Activated T-cell treated with anti-CD3 and anti-CD28 coated beads, Interleukin-2, amount 50 U/mL, for 1 hour (primary cell): Measurements from ENCODE around the gene MTCL1.

Experiments
- DNase-seq: peaks from one replicate; pipeline ENCODE4 v3.0.0-alpha.2; 2020

Gene MTCL1

DNA sequence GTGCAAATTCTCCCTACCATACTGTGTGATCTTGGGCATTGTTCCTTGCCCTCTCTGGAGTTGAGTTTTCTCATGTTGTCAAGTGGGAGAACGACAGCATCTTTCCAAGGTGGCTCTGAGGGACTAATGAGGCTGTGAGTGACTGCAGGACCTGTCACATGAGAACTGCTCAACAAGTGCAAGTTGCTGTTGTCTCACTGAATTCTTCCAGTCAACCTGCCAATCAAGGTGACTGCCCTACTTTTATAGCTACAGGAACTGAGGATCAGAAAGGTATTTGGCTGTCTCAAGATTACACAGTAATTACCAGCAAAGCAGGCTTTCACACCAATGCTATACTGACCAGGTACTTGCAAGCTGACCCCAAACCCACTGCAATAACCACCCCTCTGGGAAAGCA is 137.6 kb downstream of the MTCL1 start:
- DNase-seq: no peak

DNA sequence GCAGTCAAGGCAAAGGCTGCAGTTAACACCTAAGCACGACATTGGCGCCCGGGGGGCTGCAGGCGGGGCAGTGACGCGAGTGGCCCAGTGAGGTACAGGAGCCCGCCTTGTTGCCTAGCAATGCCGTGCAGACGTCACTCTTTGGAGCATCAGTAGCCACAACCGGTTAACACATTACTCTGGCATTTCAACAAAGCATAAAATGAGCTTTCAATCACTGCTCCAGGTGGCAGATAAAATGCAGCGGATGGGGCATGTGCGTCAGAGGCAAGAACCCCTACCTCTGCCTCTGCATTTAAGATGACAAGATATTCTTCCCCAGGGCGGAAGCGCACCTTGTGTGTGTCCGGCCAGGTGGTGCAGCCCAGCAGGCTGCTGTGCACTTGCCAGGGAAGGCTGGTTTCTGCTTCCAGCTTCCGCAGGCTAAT is 139.4 kb downstream of the MTCL1 start:
- DNase-seq: no peak

DNA sequence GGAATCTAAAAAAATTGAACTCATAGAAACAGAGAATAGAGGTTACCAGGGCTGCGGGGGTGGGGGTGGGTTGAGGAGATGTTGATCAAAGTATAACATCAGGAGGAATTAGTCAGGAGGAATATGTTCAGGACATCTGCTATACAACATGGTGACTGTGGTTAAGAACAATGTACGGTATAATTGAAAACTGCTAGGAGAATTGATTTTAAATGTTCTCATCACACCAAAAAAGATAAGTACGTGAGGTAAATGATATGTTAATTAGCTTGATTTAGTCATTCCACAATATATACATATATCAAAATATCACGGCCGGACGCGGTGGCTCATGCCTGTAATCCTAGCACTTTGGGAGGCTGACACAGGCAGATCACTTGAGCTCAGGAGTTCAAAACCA is 140.2 kb downstream of the MTCL1 start:
- no peak for DNase-seq

DNA sequence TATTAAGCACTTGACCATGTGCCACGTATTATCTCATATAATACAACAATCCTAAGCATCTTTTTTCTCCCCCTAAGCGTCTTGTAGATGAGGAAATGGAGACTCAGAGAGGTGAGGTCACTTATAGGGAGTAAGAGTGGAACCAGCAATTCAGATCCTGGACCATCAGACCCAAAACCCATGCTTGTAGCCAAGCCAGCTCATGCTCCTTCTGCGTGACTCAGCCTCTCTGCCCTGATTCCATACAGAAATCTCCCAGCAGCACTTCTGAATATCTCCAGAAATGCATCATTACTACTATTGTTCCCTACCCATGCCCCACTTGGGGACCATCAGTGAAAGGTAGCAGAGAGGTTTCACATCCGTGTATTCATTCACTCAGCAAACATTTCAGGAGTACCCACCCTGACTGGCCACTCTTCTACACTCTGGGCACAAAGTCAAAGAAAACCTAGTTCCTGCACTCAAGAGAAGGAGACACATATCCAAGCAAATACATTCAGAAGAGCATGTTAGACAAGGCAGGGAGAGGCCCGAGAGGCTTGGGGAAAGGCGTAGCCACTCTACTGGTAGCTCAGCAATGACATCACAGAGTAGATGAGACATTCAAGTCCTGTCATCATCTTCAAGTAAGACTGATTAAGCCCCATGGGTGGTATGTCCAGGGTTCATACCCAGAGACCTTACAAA is 141.9 kb downstream of the MTCL1 start:
- DNase-seq: no peak

DNA sequence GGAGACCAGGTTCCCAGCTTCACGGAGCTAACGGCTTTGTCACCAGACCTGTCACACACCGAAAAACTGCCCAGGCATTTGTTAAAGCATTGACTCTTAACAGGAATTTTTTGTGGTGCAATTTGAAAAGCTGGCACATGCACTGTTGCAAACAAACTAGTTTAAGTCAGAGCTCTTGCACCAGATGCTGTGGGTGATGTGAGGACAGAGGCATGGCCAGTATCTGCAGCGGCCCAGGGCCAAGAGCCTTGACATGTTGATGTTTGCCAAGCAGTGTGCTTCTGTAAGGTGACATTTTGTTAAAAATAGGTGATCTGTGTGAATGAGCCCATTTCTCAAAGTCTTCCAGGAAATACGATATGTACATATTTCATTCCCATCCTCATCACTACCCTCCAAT is 142.5 kb downstream of the MTCL1 start:
- no peak for DNase-seq

DNA sequence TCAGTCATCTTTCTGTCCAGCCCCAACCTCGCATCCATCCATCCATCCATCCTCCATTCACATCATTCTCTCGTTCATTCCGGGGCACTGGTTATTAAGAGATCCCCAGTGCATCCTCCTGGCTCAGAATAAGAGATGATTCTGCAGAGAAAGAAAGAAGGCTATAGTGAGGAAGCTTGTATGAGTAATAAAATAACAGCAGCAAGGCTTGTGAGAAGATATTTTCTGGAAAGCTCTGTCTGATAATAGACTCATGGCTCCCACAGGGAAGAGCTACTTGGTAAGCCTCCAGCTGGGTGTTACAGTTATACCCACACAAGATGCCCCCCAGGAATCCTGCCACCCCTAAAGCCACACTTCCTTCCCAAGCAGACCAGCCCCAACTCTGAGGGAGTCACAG is 143.2 kb downstream of the MTCL1 start:
- DNase-seq: no peak

DNA sequence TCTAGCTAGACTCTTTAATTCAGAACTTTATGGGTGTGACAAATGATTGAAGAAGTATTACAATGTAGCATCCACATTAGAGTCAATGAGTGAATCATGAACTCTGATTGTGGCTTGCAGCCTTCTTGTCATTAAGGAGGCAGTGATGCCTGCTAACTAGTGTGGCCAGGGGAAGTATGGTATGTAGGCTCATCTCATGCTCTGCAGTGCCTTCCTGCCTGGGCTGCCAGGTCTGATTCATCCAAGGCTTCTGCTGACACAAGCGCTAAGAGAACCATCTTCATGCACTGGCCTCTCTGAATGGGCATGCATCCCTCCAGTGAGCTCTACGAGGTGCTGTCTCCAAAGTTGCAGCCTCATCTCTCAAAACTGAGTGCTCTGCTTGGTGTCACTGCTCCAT is 144.3 kb downstream of the MTCL1 start:
- no peak for DNase-seq

DNA sequence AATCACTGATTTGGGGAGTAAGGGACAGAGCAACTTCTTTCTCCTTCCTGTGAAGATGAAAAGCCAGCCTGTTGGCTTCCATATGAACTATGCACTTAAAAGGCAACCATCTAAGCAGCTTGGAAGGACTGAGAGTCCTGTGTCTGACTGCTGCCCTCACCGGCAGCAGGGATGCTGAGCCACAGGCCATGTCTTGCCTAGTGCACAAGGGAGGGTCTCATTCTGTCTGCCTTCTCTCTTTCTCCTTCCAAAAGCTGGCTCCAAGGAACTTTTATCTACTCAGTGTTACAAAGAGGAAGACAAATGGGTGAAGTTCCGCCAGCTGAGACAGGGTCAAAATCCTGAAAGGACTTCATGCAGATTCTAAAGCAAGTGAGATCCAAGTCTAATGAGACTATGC is 146.3 kb downstream of the MTCL1 start:
- no peak for DNase-seq

DNA sequence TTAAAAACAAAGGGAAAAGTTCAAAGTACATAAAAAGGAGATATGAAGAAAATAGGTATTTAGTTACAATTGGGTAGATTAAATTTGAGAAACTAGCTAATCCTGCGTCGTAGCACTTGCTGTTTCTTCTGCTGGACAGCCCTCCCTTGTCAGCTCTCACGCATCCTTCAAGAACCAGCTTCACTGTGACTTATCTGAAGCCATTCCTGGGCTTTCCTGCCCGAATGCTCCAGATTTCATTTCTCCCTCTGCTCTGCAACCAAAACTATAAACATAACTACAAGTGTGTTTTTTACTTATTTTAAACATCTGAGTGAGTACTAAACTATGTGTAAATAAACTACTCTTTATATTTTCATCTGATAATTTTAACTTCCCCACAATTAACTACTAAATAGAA is 149.2 kb downstream of the MTCL1 start:
- no peak for DNase-seq

DNA sequence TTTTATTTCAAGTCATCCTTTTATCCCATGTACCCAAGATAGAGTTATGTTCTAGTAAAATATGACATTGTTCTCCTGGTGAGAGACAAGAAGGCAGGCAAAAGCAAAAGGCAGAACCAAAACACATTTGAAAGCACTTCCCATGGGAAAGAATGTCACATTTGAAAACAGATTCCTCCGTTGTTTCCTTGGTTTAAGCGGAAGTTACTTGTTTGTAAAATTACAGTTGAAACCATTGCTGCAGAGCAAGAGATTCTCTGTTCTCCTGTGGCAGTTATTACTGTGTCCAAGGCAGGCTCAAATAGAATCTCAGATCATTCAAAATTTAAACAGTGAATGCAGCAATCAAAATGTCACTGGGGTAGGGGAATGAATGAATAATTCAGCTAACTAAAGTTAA is 149.6 kb downstream of the MTCL1 start:
- no peak for DNase-seq

DNA sequence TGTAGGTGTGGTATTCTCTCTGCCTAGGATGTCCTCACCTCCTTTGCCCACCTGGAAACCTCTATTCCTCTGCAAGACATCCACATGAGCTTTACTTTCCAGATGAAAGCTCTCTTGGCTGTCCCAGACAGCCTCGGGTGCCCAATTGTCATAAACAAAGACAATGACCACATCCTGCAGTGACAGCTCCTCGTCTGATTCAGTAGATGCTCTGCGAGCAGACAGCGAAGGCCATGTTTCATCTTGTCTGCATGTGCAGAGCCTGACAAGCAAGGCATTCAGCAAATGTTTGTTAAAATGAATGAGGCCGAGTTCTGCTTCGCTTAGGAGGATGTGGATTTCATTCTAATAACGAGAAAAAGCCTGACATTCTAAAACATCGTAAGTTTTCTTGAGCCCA is 150.9 kb downstream of the MTCL1 start:
- no peak for DNase-seq

DNA sequence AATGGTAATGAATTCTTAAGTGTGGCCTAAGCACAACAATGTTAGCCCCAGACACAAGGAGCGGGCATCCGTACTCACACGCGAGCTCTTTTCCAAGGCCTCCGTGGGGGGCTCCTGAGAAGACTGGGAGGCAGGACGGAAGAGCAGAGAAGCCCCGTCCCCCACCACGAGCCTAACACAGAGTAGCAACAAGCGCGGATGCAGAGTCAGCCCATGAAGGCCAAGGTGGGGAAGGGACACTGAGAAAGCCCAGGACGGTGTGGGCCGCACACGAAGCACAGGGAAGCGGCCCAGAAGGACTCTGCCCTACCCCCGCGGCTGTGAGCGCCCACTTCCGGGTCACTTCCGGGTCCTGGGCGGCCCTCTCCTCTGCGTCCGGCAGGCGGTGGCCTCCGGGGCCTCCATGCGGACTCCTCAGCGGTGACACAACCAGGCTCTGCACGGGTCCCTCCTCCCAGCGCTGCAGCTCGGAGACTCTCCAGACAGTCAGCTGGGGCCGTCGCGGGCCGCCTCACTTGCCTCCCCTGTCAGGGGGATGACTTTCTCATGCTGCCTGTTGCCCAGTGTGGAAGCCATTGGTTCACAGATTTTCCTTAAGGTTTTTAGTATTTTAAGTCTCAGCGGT is 151.5 kb downstream of the MTCL1 start:
- no peak for DNase-seq

DNA sequence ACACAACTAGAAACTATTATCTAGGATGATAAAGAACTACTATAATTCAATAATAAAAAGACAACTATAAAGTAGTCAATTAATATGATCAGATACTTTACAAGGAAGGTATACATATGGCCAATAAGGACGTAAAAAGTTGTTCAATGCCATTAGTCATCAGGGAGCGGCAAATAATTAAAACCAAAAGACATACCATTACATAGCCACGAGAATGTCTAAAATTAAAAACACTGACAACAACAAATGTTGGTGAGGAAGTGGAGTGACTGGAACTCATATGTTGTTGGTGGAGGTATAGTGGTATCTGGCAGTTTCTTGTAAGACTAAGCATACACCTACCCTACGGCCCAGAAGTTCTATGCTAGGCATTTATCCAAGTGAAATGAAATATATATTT is 152.4 kb downstream of the MTCL1 start:
- no peak for DNase-seq

DNA sequence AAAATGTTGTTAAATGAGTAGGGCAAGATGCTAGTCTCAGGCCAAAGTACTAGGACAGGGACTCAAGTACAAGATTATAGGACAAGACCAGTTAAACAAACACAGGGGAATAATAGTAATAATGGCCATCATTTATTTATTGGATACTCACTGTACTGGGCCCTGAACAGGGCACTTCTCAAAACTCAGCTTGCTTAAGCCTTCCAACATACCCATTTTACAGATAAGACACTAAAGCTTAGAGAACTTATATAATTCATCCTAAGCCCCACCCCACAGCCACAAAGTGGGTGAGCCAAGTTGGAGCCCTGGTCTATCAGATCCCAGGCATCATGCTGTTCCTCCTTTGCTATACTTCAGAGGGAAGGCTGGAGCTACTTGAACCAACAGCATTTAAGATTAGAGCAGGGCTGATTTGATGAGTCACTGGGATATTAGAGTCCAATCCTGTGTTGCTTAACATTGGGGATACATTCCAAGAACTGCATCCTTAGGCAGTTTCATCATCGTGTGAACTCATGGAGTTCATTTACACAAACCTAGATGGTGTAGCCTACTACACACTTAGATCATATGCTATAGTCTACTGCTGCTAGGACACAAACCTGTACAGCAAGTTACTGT is 153.6 kb downstream of the MTCL1 start:
- no peak for DNase-seq

DNA sequence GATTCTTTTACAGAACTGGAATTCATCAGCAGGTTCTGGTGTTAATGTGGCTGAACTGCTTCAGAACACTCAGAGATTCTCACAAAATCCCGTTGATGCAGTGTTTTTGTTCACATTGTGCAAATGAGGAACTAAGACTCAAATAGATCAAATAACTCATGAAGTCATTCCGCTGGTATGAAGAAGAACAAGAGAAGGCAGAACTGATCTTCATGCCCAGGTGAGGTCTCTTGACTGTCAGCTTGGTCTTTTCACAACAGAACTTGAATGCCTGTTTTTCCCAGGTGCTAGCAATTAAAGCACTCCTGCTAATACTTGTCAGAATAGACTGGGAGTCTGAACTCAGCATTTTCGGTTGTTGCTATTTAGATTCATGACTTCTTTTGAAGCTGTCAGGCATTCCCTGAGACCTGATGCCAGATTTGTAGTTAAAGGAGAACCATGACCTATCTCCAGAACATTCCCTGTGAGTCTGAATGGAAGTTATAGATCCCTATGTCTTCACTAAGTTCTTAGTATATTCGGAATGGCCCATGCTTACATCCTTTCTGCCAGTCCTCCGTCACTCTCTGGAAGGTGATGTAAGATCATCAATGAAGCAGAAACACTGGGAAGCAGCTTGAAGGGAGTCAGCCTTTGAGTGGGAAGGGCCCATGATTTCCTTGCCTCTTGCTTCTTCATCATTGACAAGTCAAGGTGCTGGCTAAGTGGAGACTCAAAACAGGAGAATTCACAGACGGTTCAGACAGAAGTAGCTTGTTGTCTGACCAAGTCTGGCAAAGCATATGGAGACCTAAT is 155.7 kb downstream of the MTCL1 start:
- no peak for DNase-seq

DNA sequence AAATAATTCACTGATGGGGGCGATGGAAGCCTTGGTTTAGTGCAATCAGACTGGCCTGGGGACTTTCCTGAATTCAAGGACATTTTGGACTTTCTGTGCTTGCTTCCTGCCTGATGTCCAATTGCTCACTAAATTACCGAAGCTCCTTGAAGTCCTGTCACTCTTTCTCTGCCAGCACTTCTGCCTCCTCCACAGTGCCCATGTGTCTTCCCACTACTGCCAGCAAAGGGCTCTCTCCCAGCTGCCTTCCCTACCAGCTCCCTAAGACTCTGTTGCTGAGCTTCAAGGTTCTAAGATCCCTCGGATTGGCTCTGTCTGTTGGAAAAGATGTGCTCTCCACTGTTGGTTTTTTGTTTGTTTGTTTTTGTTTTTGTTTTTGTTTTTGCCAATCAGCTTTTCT is 158.1 kb downstream of the MTCL1 start:
- no peak for DNase-seq

DNA sequence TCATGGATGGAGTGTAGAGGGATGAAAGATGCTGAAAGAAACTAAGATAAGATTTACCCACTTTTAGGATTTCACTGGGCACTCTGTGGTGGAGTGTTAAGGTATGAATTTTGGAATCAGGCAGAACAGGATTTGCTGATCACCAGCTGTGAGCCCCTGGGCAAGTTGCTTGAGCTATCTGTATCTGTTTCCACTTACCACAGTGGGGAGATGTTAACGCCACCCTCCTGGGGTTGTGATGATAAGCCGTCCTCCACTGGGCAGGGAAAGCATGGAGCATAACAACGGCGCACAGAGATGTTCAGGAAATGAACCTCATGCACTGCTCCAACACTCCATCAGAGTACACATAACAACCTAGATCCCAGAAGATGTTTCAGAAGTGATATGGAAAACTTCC is 160.6 kb downstream of the MTCL1 start:
- DNase-seq: no peak

DNA sequence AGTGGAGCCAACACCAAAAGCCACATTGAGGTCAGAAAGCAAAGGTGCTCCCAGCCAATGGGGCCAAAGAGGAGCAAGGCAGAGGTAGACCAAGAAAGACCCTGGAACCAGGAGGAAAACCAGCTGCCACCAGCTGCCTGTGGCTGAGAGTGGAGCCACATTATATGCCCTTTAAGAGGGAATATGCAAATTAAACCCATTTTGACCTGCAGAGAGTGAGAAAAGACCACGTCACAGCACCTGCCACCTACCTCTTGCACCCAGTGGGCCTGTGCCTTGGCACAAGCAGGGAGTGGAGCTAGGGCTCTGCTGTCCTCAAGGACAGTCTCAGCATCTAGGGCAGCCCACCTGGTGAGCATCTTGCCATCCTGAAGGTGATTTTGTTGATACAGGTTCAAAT is 161.3 kb downstream of the MTCL1 start:
- DNase-seq: no peak

DNA sequence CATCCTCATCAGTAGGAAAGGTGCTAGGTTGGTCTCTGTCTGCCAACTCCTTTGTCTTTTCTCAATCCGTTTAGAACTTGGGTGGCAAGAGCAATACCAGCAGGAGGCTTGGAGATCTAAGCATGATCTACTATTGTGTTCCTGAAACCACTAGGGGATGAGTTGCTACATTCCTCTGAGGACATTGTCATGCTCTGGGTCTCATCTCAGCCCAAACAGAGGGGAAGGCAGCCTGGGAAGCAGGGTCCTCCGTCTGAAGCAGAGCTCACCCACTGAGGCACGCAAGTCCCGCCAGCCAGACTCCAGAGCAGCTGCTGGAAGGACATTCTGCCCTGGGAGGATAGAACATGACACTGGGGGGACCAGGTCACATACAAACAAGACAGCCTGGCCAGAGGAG is 162.9 kb downstream of the MTCL1 start:
- DNase-seq: no peak

DNA sequence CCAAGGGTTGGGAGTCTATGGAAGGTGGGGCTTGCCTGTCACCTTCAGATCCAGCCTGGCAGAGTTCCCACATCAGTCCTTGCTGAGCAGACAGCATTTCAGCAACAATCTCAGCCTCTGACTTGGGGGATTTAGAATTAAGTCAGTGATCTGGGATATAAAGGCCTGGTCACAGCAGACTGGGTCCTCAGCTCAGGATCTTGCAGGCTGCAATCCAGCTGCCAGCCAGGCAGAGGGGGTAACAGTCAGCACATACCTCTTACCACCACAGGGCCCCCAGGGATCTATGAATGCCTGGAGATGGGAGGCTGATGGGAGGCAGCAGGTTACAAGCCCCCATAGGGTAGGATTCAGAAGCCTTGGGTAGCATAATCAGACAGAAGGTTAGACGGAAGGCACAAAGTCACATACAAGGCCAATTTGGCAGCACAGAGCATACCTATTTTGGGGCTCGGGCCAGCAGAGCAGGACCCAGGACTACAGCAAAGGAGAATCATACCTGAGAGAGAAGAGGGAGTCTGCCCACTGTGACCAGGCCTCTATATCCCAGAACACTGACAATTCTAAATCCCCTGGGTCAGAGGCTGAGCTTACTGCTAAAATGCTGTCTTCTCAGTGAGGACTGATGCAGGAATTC is 163.5 kb downstream of the MTCL1 start:
- DNase-seq: no peak

DNA sequence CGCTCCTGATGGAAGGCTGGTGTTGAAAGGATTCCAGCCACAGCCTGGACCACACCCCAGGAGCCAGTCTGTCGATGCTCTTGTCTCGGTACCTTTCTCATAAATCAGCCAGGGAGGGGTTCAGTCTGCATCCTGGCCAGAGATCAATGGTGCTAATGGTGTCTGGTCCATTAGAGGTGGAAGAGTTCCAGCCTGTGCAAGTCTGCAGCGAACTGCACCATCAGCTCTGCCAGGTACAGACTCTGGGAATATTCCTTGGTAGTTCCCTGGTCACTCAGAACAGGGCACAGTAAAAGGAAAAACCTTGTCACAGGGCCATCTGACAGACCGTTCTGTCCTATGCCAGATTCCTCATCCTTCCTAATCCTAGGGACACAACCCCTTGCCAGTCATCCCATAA is 164.3 kb downstream of the MTCL1 start:
- DNase-seq: no peak

DNA sequence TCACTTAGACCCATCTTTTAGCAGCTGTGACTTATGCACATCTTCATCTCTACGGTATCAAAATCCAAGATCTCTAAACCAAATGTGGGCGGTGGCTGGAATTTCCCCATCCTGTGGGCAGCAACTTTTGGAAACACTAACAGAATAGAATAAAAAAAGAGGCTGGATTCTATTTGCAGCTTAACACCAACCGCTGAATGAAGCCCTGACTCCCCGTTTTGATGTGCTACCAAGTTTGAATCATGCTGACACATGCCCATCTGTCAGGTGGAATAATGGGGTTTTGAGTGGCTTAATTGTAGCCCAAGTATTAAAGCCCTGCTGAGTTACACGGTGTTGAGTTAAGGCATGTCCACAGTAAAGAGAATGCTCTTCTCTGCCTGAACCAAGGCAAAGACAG is 165.2 kb downstream of the MTCL1 start:
- no peak for DNase-seq

DNA sequence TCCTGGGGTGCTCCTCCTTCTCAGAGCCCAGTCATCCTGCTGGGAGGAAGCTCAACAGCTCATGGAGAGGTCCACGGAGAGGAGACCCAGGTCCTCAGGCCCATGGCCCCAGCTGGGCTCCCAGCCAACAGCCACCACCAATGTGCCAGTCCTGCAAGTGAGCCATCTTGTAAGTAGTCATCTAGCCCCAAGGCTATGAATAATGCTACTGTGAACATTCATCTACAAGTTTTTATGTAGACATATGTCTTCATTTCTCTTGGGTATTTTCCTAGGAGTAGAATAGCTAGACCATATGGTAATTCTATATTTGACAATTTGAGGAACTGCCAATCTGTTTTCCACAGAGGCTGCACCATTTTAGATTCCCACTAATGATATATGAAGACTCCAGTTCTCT is 166.1 kb downstream of the MTCL1 start:
- no peak for DNase-seq
